ES-I3 (cell line): ENCODE measurements around the gene SMPD3.

ENCODE experiments used
- H3K36me3 ChIP-seq: 2 replicates; pipeline ENCODE4 v1.6.1; 2013; ENCODE audit warnings: mild to moderate bottlenecking, low read length, control low read depth, moderate library complexity; ENCODE audit not compliant: insufficient read depth
- H3K4me1 ChIP-seq: 2 replicates; pipeline ENCODE4 v1.6.1; 2013; ENCODE audit warnings: mild to moderate bottlenecking, control low read depth, low read length; ENCODE audit not compliant: insufficient read depth
- H3K9ac ChIP-seq: 2 replicates; pipeline ENCODE4 v1.6.1; 2013; ENCODE audit warnings: low read depth, mild to moderate bottlenecking, low read length, moderate library complexity
- H3K9me3 ChIP-seq: 2 replicates; pipeline ENCODE4 v1.6.1; 2013; ENCODE audit warnings: mild to moderate bottlenecking, low read length, moderate library complexity; ENCODE audit not compliant: control insufficient read depth, insufficient read depth

Gene SMPD3

GRCh38 chr16:68372806-68373205 lies 75.5 kb downstream of the SMPD3 start:
- no peak overlapping the region for H3K9ac ChIP-seq
- no peaks in the 10 kb centered on the region for H3K9me3 ChIP-seq
- H3K36me3 ChIP-seq, result no peaks in the 10 kb centered on the region
- no peaks in the 10 kb centered on the region; the same call in 1 of the 2 replicates for H3K4me1 ChIP-seq

GRCh38 chr16:68372381-68372720 lies 76.0 kb downstream of the SMPD3 start:
- H3K36me3 ChIP-seq, result no peaks in the 10 kb centered on the region
- H3K9me3 ChIP-seq, result no peaks in the 10 kb centered on the region
- H3K9ac ChIP-seq, result no peak overlapping the region
- H3K4me1 ChIP-seq, result no peaks in the 10 kb centered on the region; the same call in 1 of the 2 replicates

- Histone ChIP-seq H3K9ac (no peak overlapping the region), H3K4me1 (no peaks in the 10 kb centered on the region; the same call in 1 of the 2 replicates), H3K9me3 (no peaks in the 10 kb centered on the region), H3K36me3 (no peaks in the 10 kb centered on the region)
Measured at GRCh38 chr16:68371706-68372380, 76.5 kb downstream of the SMPD3 start.

GRCh38 chr16:68371276-68371651 lies 77.0 kb downstream of the SMPD3 start:
- Histone ChIP-seq H3K36me3 (no peaks in the 10 kb centered on the region), H3K9ac (no peak overlapping the region), H3K9me3 (no peaks in the 10 kb centered on the region), H3K4me1 (no peaks in the 10 kb centered on the region; the same call in 1 of the 2 replicates)

GRCh38 chr16:68370581-68371275 lies 77.6 kb downstream of the SMPD3 start:
- no peak overlapping the region for H3K9ac ChIP-seq
- H3K4me1 ChIP-seq, result no peaks in the 10 kb centered on the region; the same call in 1 of the 2 replicates
- H3K36me3 ChIP-seq, result no peaks in the 10 kb centered on the region
- no peaks in the 10 kb centered on the region for H3K9me3 ChIP-seq

- no peak overlapping the region for H3K9ac ChIP-seq
- H3K36me3 ChIP-seq, result no peaks in the 10 kb centered on the region
- H3K9me3 ChIP-seq, result no peaks in the 10 kb centered on the region
- H3K4me1 ChIP-seq, result peaks cover 6% of the 10 kb centered on the region; the same call in 1 of the 2 replicates
Measured at GRCh38 chr16:68369697-68370580, 78.4 kb downstream of the SMPD3 start.

- Histone ChIP-seq H3K9ac (no peak overlapping the region), H3K4me1 (peaks cover 8% of the 10 kb centered on the region; the same call in 1 of the 2 replicates), H3K36me3 (no peaks in the 10 kb centered on the region), H3K9me3 (no peaks in the 10 kb centered on the region)
Measured at GRCh38 chr16:68369168-68369567, 79.1 kb downstream of the SMPD3 start.

GRCh38 chr16:68368301-68368888 lies 79.9 kb downstream of the SMPD3 start:
- Histone ChIP-seq H3K9me3 (no peaks in the 10 kb centered on the region), H3K4me1 (peaks cover 8% of the 10 kb centered on the region; the same call in 1 of the 2 replicates), H3K36me3 (no peaks in the 10 kb centered on the region), H3K9ac (no peak overlapping the region)

- peaks cover 8% of the 10 kb centered on the region; the same call in 1 of the 2 replicates for H3K4me1 ChIP-seq
- H3K9ac ChIP-seq, result no peak overlapping the region
- H3K9me3 ChIP-seq, result no peaks in the 10 kb centered on the region
- H3K36me3 ChIP-seq, result no peaks in the 10 kb centered on the region
Measured at GRCh38 chr16:68367891-68368290, 80.4 kb downstream of the SMPD3 start.

GRCh38 chr16:68367440-68367839 lies 80.9 kb downstream of the SMPD3 start:
- Histone ChIP-seq H3K36me3 (no peaks in the 10 kb centered on the region), H3K4me1 (peaks cover 8% of the 10 kb centered on the region; the same call in 1 of the 2 replicates), H3K9ac (no peak overlapping the region), H3K9me3 (no peaks in the 10 kb centered on the region)

- H3K9me3 ChIP-seq, result no peaks in the 10 kb centered on the region
- peaks cover 8% of the 10 kb centered on the region; the same call in 1 of the 2 replicates for H3K4me1 ChIP-seq
- no peak overlapping the region for H3K9ac ChIP-seq
- no peaks in the 10 kb centered on the region for H3K36me3 ChIP-seq
Measured at GRCh38 chr16:68367030-68367429, 81.3 kb downstream of the SMPD3 start.

GRCh38 chr16:68366062-68366461 lies 82.2 kb downstream of the SMPD3 start:
- Histone ChIP-seq H3K9ac (no peak overlapping the region), H3K4me1 (peaks cover 8% of the 10 kb centered on the region; the same call in 1 of the 2 replicates)

GRCh38 chr16:68365167-68365817 lies 83.0 kb downstream of the SMPD3 start:
- Histone ChIP-seq H3K9ac (no peak overlapping the region), H3K9me3 (no peaks in the 10 kb centered on the region), H3K4me1 (peaks cover 8% of the 10 kb centered on the region; the same call in 1 of the 2 replicates), H3K36me3 (no peaks in the 10 kb centered on the region)

More at GRCh38 chr16:68366062-68366461, 82.2 kb downstream of the SMPD3 start:
- Histone ChIP-seq H3K9me3 (no peaks in the 10 kb centered on the region), H3K36me3 (no peaks in the 10 kb centered on the region)
